ENCODE measurements around the gene SEC31A. TPM values are rescaled to one million over a fixed set of nuclear protein-coding genes. Genes with fewer than 3 reads are reported as not detected.
A peak's percentile ranks its signal among the peaks of the same experiment; 100 is the strongest.

SEC31A gene
- total and polyA plus RNA-seq, 9 donors, result 142 to 388 (median 287) TPM

GRCh38 chr4:82801910-82802521 lies 88.9 kb downstream of the SEC31A start:
- peaks cover 3% of the 10 kb centered on the region for H3K4me1 ChIP-seq (ENCODE audit: insufficient read depth)
- intact Hi-C loops (cut with DNase I), result no loop called here

GRCh38 chr4:82799006-82799881 lies 91.7 kb downstream of the SEC31A start:
- Histone ChIP-seq H3K9me3 (no peaks in the 10 kb centered on the region), H3K36me3 (no peaks in the 10 kb centered on the region), H3K27me3 (no peaks in the 10 kb centered on the region), H3K27ac (peak overlapping the region; percentile 57 to 86), H3K4me3 (peak overlapping the region; percentile 80), H3K4me1 (ENCODE audit: insufficient read depth) (peaks cover 6% of the 10 kb centered on the region)
- intact Hi-C loops (cut with DNase I), result loop anchor here in 2 of 4 donors (5.0 to 10.0 kb wide), 4 partner anchors 67 to 234 kb away; partner anchors contain the start of genes SEC31A (in 1 of the 2) and TMEM150C (in 1 of the 2)
- peak in 2 of 5 donors; percentile 22 to 47 for DNase-seq
- WGBS, 3 donors, result 4 to 9% (median 9%) methylated on average over 24 to 25 of the region's 25 CpGs
- TF ChIP-seq POLR2A (IDR thresholded peaks at IDR 0.05) (no peak), CTCF (IDR thresholded peaks at IDR 0.05) (no peak)

More at GRCh38 chr4:82801910-82802521, 88.9 kb downstream of the SEC31A start:
- no peak for DNase-seq
- H3K36me3 ChIP-seq, result no peaks in the 10 kb centered on the region
- H3K9me3 ChIP-seq, result no peaks in the 10 kb centered on the region
- H3K4me3 ChIP-seq, result no peak overlapping the region
- WGBS, 3 donors, result 62 to 69% (median 63%) methylated on average over 3 of the region's 3 CpGs
- no peaks in the 10 kb centered on the region for H3K27me3 ChIP-seq
- TF ChIP-seq POLR2A (IDR thresholded peaks at IDR 0.05) (no peak), CTCF (IDR thresholded peaks at IDR 0.05) (peak in 1 of 3 donors; percentile 19), EP300 (IDR thresholded peaks at IDR 0.05) (no peak)
- H3K27ac ChIP-seq, result no peak overlapping the region

GRCh38 chr4:82798168-82799005 lies 92.6 kb downstream of the SEC31A start, which contains the start of gene SCD5:
Gene SCD5 (minus strand): TSS chr4:82798796. CDS start chr4:82798537, 259 bp downstream.
- peak within 1 kb of the TSS; percentile 57 to 86 for H3K27ac ChIP-seq
- intact Hi-C loops (cut with DNase I), result loop anchor here in 2 of 4 donors (5.0 to 10.0 kb wide), 4 partner anchors 66 to 234 kb away; partner anchors contain the start of genes SEC31A (in 1 of the 2) and TMEM150C (in 1 of the 2)
- no peaks in the 10 kb centered on the region for H3K27me3 ChIP-seq

More at GRCh38 chr4:82798168-82799005, 92.6 kb downstream of the SEC31A start, which contains the start of gene SCD5:
- H3K36me3 ChIP-seq, result no peaks in the 10 kb centered on the region
- H3K4me1 ChIP-seq (ENCODE audit: insufficient read depth), result peaks cover 10% of the 10 kb centered on the region
- 0 to 1% (median 1%) methylated on average over 61 to 94 of the region's 94 CpGs for WGBS, 3 donors
- no peak for TF ChIP-seq EP300 (IDR thresholded peaks at IDR 0.05)
- peak; percentile 40 for TF ChIP-seq POLR2A (IDR thresholded peaks at IDR 0.05)
- no peak for TF ChIP-seq CTCF (IDR thresholded peaks at IDR 0.05)
- H3K9me3 ChIP-seq, result no peaks in the 10 kb centered on the region
- peak within 1 kb of the TSS; percentile 80 for H3K4me3 ChIP-seq
- DNase-seq, result peak; percentile 82 to 87 (median 83)
